HUES6 (cell line): Measurements from ENCODE around the gene EDN2.

Source experiments
- H3K27ac ChIP-seq: 2 replicates; pipeline ENCODE4 v1.7.0; 2013; ENCODE audit warnings: low read depth, mild to moderate bottlenecking, low read length, inconsistent platforms
- H3K27me3 ChIP-seq: 2 replicates; pipeline ENCODE4 v1.6.1; 2013; ENCODE audit warnings: low read length; ENCODE audit not compliant: control insufficient read depth, insufficient read depth
- H3K36me3 ChIP-seq: 2 replicates; pipeline ENCODE4 v1.6.1; 2013; ENCODE audit warnings: low read length; ENCODE audit not compliant: control insufficient read depth, insufficient read depth
- H3K4me1 ChIP-seq: 2 replicates; pipeline ENCODE4 v1.6.1; 2013; ENCODE audit warnings: low read length; ENCODE audit not compliant: control insufficient read depth, insufficient read depth
- H3K4me3 ChIP-seq: 2 replicates; pipeline ENCODE4 v1.5.1; 2013; ENCODE audit warnings: low read depth, low read length
- H3K9ac ChIP-seq: one replicate; pipeline ENCODE4 v1.6.1; 2013; ENCODE audit warnings: mild to moderate bottlenecking, low read length
- H3K9me3 ChIP-seq: 2 replicates; pipeline ENCODE4 v1.6.1; 2013; ENCODE audit warnings: low read depth, low read length; ENCODE audit not compliant: control insufficient read depth, insufficient read depth

The EDN2 gene

GRCh38 chr1:41482001-41482765, 2.3 kb downstream of the EDN2 start:
- Histone ChIP-seq H3K4me1 (peaks cover 46% of the 10 kb centered on the region), H3K27me3 (0 out of 2 replicates have a peak, but pooled peaks cover under 1% of the 10 kb centered on the region), H3K36me3 (no peaks in the 10 kb centered on the region), H3K9me3 (no peaks in the 10 kb centered on the region), H3K9ac (no peak overlapping the region), H3K4me3 (no peak overlapping the region), H3K27ac (no peak overlapping the region)

- Histone ChIP-seq H3K27me3 (no peaks in the 10 kb centered on the region), H3K9me3 (no peaks in the 10 kb centered on the region), H3K9ac (no peak overlapping the region), H3K27ac (no peak overlapping the region), H3K4me1 (peaks cover 40% of the 10 kb centered on the region), H3K36me3 (no peaks in the 10 kb centered on the region), H3K4me3 (no peak overlapping the region)
Observed at GRCh38 chr1:41481109-41481775, 3.2 kb downstream of the EDN2 start.

- H3K4me1 ChIP-seq, result peaks cover 32% of the 10 kb centered on the region
- no peak overlapping the region for H3K4me3 ChIP-seq
- no peaks in the 10 kb centered on the region for H3K9me3 ChIP-seq
- no peak overlapping the region for H3K9ac ChIP-seq
- no peaks in the 10 kb centered on the region for H3K36me3 ChIP-seq
- H3K27me3 ChIP-seq, result no peaks in the 10 kb centered on the region
- no peak overlapping the region for H3K27ac ChIP-seq
Observed at GRCh38 chr1:41480204-41481108, 4.0 kb downstream of the EDN2 start.

GRCh38 chr1:41479808-41480160, 4.7 kb downstream of the EDN2 start:
- Histone ChIP-seq H3K27me3 (no peaks in the 10 kb centered on the region), H3K4me3 (no peak overlapping the region), H3K9ac (no peak overlapping the region), H3K9me3 (no peaks in the 10 kb centered on the region), H3K4me1 (peaks cover 29% of the 10 kb centered on the region), H3K36me3 (no peaks in the 10 kb centered on the region), H3K27ac (no peak overlapping the region)

- no peak overlapping the region for H3K27ac ChIP-seq
- peaks cover 25% of the 10 kb centered on the region for H3K4me1 ChIP-seq
- no peaks in the 10 kb centered on the region for H3K27me3 ChIP-seq
Observed at GRCh38 chr1:41479000-41479807, 5.3 kb downstream of the EDN2 start.

GRCh38 chr1:41478118-41478748, 6.2 kb downstream of the EDN2 start:
- Histone ChIP-seq H3K4me3 (no peak overlapping the region), H3K36me3 (no peaks in the 10 kb centered on the region), H3K9me3 (no peaks in the 10 kb centered on the region), H3K27me3 (no peaks in the 10 kb centered on the region), H3K9ac (no peak overlapping the region), H3K27ac (no peak overlapping the region), H3K4me1 (peaks cover 18% of the 10 kb centered on the region)

More at GRCh38 chr1:41479000-41479807, 5.3 kb downstream of the EDN2 start:
- H3K36me3 ChIP-seq, result no peaks in the 10 kb centered on the region
- H3K9ac ChIP-seq, result no peak overlapping the region
- H3K9me3 ChIP-seq, result no peaks in the 10 kb centered on the region
- no peak overlapping the region for H3K4me3 ChIP-seq

- H3K4me1 ChIP-seq, result peaks cover 10% of the 10 kb centered on the region; the same call in 1 of the 2 replicates
- no peaks in the 10 kb centered on the region for H3K36me3 ChIP-seq
- H3K9me3 ChIP-seq, result no peaks in the 10 kb centered on the region
- H3K27ac ChIP-seq, result no peak overlapping the region
- no peak overlapping the region for H3K4me3 ChIP-seq
- no peak overlapping the region for H3K9ac ChIP-seq
- no peaks in the 10 kb centered on the region for H3K27me3 ChIP-seq
Observed at GRCh38 chr1:41476807-41477361, 7.6 kb downstream of the EDN2 start.

GRCh38 chr1:41475859-41476567, 8.5 kb downstream of the EDN2 start:
- Histone ChIP-seq H3K9ac (no peak overlapping the region), H3K9me3 (no peaks in the 10 kb centered on the region), H3K4me1 (peaks cover 10% of the 10 kb centered on the region; the same call in 1 of the 2 replicates), H3K27ac (no peak overlapping the region), H3K27me3 (no peaks in the 10 kb centered on the region), H3K36me3 (no peaks in the 10 kb centered on the region), H3K4me3 (no peak overlapping the region)

GRCh38 chr1:41475346-41475745, 9.1 kb downstream of the EDN2 start:
- H3K27ac ChIP-seq, result no peak overlapping the region
- no peak overlapping the region for H3K9ac ChIP-seq
- no peaks in the 10 kb centered on the region for H3K9me3 ChIP-seq
- H3K36me3 ChIP-seq, result no peaks in the 10 kb centered on the region
- peaks cover 10% of the 10 kb centered on the region; the same call in 1 of the 2 replicates for H3K4me1 ChIP-seq
- no peak overlapping the region for H3K4me3 ChIP-seq
- no peaks in the 10 kb centered on the region for H3K27me3 ChIP-seq
